ENCODE results near the gene SIRPB2. TPM values are rescaled to one million over a fixed set of nuclear protein-coding genes. Genes with fewer than 3 reads are reported as not detected.

Gene SIRPB2
- total and polyA plus RNA-seq, 2 of the 4 experiments (the other 2 are of a cell fraction), result not detected

DNA sequence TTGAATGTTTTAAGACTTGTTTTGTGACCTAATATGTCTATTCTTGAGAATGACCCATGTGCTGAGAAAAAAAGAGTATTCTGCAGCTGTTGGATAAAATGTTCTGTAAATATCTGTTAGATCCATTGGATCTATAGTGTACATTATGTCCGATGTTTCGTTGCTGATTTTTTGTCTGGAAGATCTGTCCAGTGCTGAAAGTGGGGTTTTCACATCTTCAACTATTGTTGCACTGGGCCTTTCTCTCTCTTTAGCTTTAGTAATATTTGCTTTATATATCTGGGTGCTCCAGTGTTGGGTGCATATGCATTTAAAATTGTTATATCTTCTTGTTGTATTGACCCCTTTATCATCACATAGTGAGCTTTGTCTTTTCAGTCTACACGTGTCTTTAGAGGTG, 5.7 kb upstream of the SIRPB2 start:
- Histone ChIP-seq H4K5ac (ENCODE audit: low read depth, low read length) (no peak overlapping the region), H3K4me1 (ENCODE audit: control insufficient read depth, insufficient read depth, low read length) (no peaks in the 10 kb centered on the region), H2AK9ac (replicated peaks; ENCODE audit: low read depth, low read length, poor library complexity) (no peak overlapping the region), H2BK15ac (ENCODE audit: low read depth, low read length) (no peak overlapping the region), H3K36me3 (ENCODE audit: control insufficient read depth, insufficient read depth, low read length) (no peaks in the 10 kb centered on the region), H3K9me3 (ENCODE audit: control insufficient read depth, insufficient read depth, low read length) (0 out of 2 replicates have a peak, but pooled peaks cover 3% of the 10 kb centered on the region), H2BK20ac (ENCODE audit: low read depth, low read length) (no peak overlapping the region), H3K18ac (ENCODE audit: low read depth, low read length) (no peak overlapping the region), H3K9me1 (ENCODE audit: insufficient read depth, low read length) (no peaks in the 10 kb centered on the region), H3K56ac (ENCODE audit: extremely low read depth, insufficient read depth, low read length) (no peak overlapping the region), H2BK5ac (ENCODE audit: low read depth, low read length, poor library complexity, severe bottlenecking) (no peak overlapping the region), H3K27ac (ENCODE audit: insufficient read depth, low read length) (no peak overlapping the region), H3K4me3 (ENCODE audit: insufficient read depth, low read depth, low read length) (no peak overlapping the region), H2BK120ac (ENCODE audit: low read depth, low read length) (no peak overlapping the region), H4K91ac (ENCODE audit: insufficient read depth, low read depth, low read length) (no peak overlapping the region), H3K79me1 (ENCODE audit: low read depth in 1 of 2, low read length in 2 of 2) (no peaks in the 10 kb centered on the region), H3K4me2 (ENCODE audit: low read depth, low read length) (no peak overlapping the region), H4K20me1 (ENCODE audit: insufficient read depth, low read length) (no peaks in the 10 kb centered on the region), H4K8ac (ENCODE audit: low read depth in 2 of 2, low read length in 2 of 2) (no peak overlapping the region), H3K4ac (ENCODE audit: low read depth, low read length) (no peak overlapping the region), H3K9ac (ENCODE audit: low read depth, low read length) (no peak overlapping the region), H3K14ac (replicated peaks; ENCODE audit: low read depth, low read length) (no peak overlapping the region), H2AK5ac (ENCODE audit: low read depth, low read length) (no peak overlapping the region), H2AFZ (replicated peaks; ENCODE audit: low read length, poor library complexity) (no peak overlapping the region), H3K23ac (ENCODE audit: low read depth, low read length) (no peak overlapping the region), H3K27me3 (ENCODE audit: control insufficient read depth, insufficient read depth, low read length) (peaks cover 22% of the 10 kb centered on the region)
- no peak for ATAC-seq (ENCODE audit: low read depth)
- BruUV-seq (replicated peaks), result no TSS peak
- intact Hi-C loops (cut with micrococcal nuclease), result no loop called here
- TF ChIP-seq NFE2L2 (IDR thresholded peaks at IDR 0.05; ENCODE audit: low read depth, low read length) (no peak), MAZ (IDR thresholded peaks at IDR 0.05; ENCODE audit: borderline replicate concordance, low read depth, low read length) (no peak), FOS (IDR thresholded peaks at IDR 0.05; ENCODE audit: low read depth, low read length) (no peak), SMC3 (IDR thresholded peaks at IDR 0.05; ENCODE audit: low read depth, low read length) (no peak), MXI1 (IDR thresholded peaks at IDR 0.05; ENCODE audit: borderline replicate concordance, low read depth, low read length) (no peak), BHLHE40 (IDR thresholded peaks at IDR 0.05; ENCODE audit: low read depth, low read length) (no peak), RAD21 (IDR thresholded peaks at IDR 0.05; ENCODE audit: low read length) (no peak), POLR2A (IDR thresholded peaks at IDR 0.05; ENCODE audit: low read depth, low read length) (no peak), CEBPB (IDR thresholded peaks at IDR 0.05; ENCODE audit: low read depth, low read length) (no peak), RCOR1 (IDR thresholded peaks at IDR 0.05; ENCODE audit: insufficient replicate concordance, low read length) (no peak), RFX5 (IDR thresholded peaks at IDR 0.05; ENCODE audit: low read depth, low read length) (no peak), MAFK (IDR thresholded peaks at IDR 0.05; ENCODE audit: low read depth, low read length) (no peak), CHD1 (IDR thresholded peaks at IDR 0.05; ENCODE audit: low read depth, low read length) (no peak)
- TF ChIP-seq, protein P1, sequence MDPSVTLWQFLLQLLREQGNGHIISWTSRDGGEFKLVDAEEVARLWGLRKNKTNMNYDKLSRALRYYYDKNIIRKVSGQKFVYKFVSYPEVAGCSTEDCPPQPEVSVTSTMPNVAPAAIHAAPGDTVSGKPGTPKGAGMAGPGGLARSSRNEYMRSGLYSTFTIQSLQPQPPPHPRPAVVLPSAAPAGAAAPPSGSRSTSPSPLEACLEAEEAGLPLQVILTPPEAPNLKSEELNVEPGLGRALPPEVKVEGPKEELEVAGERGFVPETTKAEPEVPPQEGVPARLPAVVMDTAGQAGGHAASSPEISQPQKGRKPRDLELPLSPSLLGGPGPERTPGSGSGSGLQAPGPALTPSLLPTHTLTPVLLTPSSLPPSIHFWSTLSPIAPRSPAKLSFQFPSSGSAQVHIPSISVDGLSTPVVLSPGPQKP (IDR thresholded peaks at IDR 0.05; ENCODE audit: borderline replicate concordance, low read depth, low read length), result no peak
- TF ChIP-seq, protein P2, sequence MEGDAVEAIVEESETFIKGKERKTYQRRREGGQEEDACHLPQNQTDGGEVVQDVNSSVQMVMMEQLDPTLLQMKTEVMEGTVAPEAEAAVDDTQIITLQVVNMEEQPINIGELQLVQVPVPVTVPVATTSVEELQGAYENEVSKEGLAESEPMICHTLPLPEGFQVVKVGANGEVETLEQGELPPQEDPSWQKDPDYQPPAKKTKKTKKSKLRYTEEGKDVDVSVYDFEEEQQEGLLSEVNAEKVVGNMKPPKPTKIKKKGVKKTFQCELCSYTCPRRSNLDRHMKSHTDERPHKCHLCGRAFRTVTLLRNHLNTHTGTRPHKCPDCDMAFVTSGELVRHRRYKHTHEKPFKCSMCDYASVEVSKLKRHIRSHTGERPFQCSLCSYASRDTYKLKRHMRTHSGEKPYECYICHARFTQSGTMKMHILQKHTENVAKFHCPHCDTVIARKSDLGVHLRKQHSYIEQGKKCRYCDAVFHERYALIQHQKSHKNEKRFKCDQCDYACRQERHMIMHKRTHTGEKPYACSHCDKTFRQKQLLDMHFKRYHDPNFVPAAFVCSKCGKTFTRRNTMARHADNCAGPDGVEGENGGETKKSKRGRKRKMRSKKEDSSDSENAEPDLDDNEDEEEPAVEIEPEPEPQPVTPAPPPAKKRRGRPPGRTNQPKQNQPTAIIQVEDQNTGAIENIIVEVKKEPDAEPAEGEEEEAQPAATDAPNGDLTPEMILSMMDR (conservative IDR thresholded peaks at IDR 0.05; ENCODE audit: low read depth, low read length), result no peak
- TF ChIP-seq, protein P3, sequence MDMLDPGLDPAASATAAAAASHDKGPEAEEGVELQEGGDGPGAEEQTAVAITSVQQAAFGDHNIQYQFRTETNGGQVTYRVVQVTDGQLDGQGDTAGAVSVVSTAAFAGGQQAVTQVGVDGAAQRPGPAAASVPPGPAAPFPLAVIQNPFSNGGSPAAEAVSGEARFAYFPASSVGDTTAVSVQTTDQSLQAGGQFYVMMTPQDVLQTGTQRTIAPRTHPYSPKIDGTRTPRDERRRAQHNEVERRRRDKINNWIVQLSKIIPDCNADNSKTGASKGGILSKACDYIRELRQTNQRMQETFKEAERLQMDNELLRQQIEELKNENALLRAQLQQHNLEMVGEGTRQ (IDR thresholded peaks at IDR 0.05; ENCODE audit: low read depth, low read length), result no peak
- DNase-seq, result no peak
- in situ Hi-C loops (cut with MboI; ENCODE audit: low sequenced_read_pairs), result no loop called here
- POLR2A ChIA-PET (ENCODE audit: unreplicated experiment), result no interaction called here
- WGBS, 2 experiments (ENCODE audit: extremely low coverage in 2 of 2, insufficient read length in 1 of 2), result no CpG with 5 or more reads among the region's 3 CpGs
- CTCF ChIA-PET, result interaction anchor here (0.6 kb wide), 1 partner anchor 10 kb away, joined by 3 read pairs; no protein-coding TSS in a partner anchor
- dilution Hi-C loops (cut with HindIII; ENCODE audit: low sequenced_read_pairs, unreplicated experiment), result no loop called here
